Activated CD4-positive, alpha-beta memory T cell treated with anti-CD3 and anti-CD28 coated beads, Interleukin-2, amount 10 ng/mL, durations not matched to agents 7 days and 5 days (primary cell): ENCODE results near the gene SHISA7. TPM values are rescaled to one million over a fixed set of nuclear protein-coding genes. Genes with fewer than 3 reads are reported as not detected.

Experiments
- CTCF ChIA-PET: fragments of 350-600 bp; sonication (Branson Sonifier 250); formaldehyde crosslinking; loops from one replicate; lab custom pipeline; 2021; ENCODE audit warnings: antibody characterized with exemption, inconsistent platforms; lab: Charles Lee
- POLR2A ChIA-PET: fragments of 350-600 bp; sonication (Branson Sonifier 250); formaldehyde crosslinking; loops from one replicate; lab custom pipeline; 2021; ENCODE audit warnings: antibody characterized with exemption; lab: Charles Lee
- DNase-seq: peaks from one replicate; pipeline ENCODE4 v3.0.0-alpha.2; 2020
- H3K27ac Mint-ChIP-seq: one replicate; pipeline ENCODE4 v1.8.0; 2021; ENCODE audit warnings: mild to moderate bottlenecking, mixed read lengths
- H3K27me3 Mint-ChIP-seq: one replicate; pipeline ENCODE4 v1.8.0; 2021; ENCODE audit warnings: mixed read lengths
- H3K36me3 Mint-ChIP-seq: one replicate; pipeline ENCODE4 v1.8.0; 2021; ENCODE audit warnings: low read depth, mixed read lengths
- H3K4me1 Mint-ChIP-seq: one replicate; pipeline ENCODE4 v1.8.0; 2021; ENCODE audit warnings: mixed read lengths
- H3K4me3 Mint-ChIP-seq: one replicate; pipeline ENCODE4 v1.8.0; 2021; ENCODE audit warnings: mild to moderate bottlenecking, mixed read lengths
- H3K9me3 Mint-ChIP-seq: one replicate; pipeline ENCODE4 v1.8.0; 2021; ENCODE audit warnings: mixed read lengths
- total RNA-seq, 2 experiments: library from RNA; stranded (reverse); gene quantifications; one replicate each; pipeline ENCODE4 v1.2.3, GENCODE V29; 2021

Gene SHISA7
- total RNA-seq, 2 experiments from 2014 or later: not detected

GRCh38 chr19:55398200-55398925 is 44.7 kb downstream of the SHISA7 start:
- Mint-ChIP-seq H3K4me1 (peaks cover 48% of the 10 kb centered on the region), H3K9me3 (no peaks in the 10 kb centered on the region), H3K4me3 (peak overlapping the region; percentile 19), H3K36me3 (peaks cover 36% of the 10 kb centered on the region), H3K27me3 (no peaks in the 10 kb centered on the region), H3K27ac (peak overlapping the region; percentile 77)
- CTCF ChIA-PET: interaction anchor here (1.5 kb wide), 1 partner anchor 97 kb away, joined by 3 read pairs; no protein-coding TSS in a partner anchor
- POLR2A ChIA-PET: interaction anchor here (2.9 to 12.3 kb wide), 3 partner anchors 8 to 15 kb away, joined by 16 to 224 read pairs (median 30); partner anchors contain the start of genes RPL28, TMEM238 and UBE2S
- no peak for DNase-seq

- no peaks in the 10 kb centered on the region for H3K27me3 Mint-ChIP-seq
- ChIA-PET POLR2A (interaction anchor here (10.0 kb wide), 1 partner anchor 9 kb away, joined by 224 read pairs; the partner anchor contains the start of gene UBE2S), CTCF (no interaction called here)
- DNase-seq: no peak
- peaks cover 32% of the 10 kb centered on the region for H3K4me1 Mint-ChIP-seq
- H3K27ac Mint-ChIP-seq: no peak overlapping the region
- H3K4me3 Mint-ChIP-seq: no peak overlapping the region
- no peaks in the 10 kb centered on the region for H3K9me3 Mint-ChIP-seq
- peaks cover 34% of the 10 kb centered on the region for H3K36me3 Mint-ChIP-seq
Observed at GRCh38 chr19:55392820-55393761, 50.0 kb downstream of the SHISA7 start.

GRCh38 chr19:55391702-55392615 is 51.1 kb downstream of the SHISA7 start:
- H3K36me3 Mint-ChIP-seq: peaks cover 45% of the 10 kb centered on the region
- H3K27ac Mint-ChIP-seq: no peak overlapping the region
- ChIA-PET CTCF (no interaction called here), POLR2A (interaction anchor here (10.0 kb wide), 1 partner anchor 10 kb away, joined by 224 read pairs; the partner anchor contains the start of gene UBE2S)
- no peaks in the 10 kb centered on the region for H3K27me3 Mint-ChIP-seq
- H3K4me3 Mint-ChIP-seq: no peak overlapping the region
- H3K4me1 Mint-ChIP-seq: peaks cover 36% of the 10 kb centered on the region
- H3K9me3 Mint-ChIP-seq: no peaks in the 10 kb centered on the region
- no peak for DNase-seq

- no peak overlapping the region for H3K27ac Mint-ChIP-seq
- H3K9me3 Mint-ChIP-seq: no peaks in the 10 kb centered on the region
Observed at GRCh38 chr19:55391191-55391670, 51.9 kb downstream of the SHISA7 start.

GRCh38 chr19:55390461-55390880 is 52.6 kb downstream of the SHISA7 start:
- ChIA-PET POLR2A (interaction anchor here (10.0 kb wide), 1 partner anchor 12 kb away, joined by 224 read pairs; the partner anchor contains the start of gene UBE2S), CTCF (no interaction called here)
- peaks cover 58% of the 10 kb centered on the region for H3K36me3 Mint-ChIP-seq
- no peaks in the 10 kb centered on the region for H3K9me3 Mint-ChIP-seq
- H3K4me1 Mint-ChIP-seq: peaks cover 43% of the 10 kb centered on the region
- no peaks in the 10 kb centered on the region for H3K27me3 Mint-ChIP-seq
- no peak overlapping the region for H3K4me3 Mint-ChIP-seq
- H3K27ac Mint-ChIP-seq: peak overlapping the region; percentile 44
- DNase-seq: no peak

More at GRCh38 chr19:55391191-55391670, 51.9 kb downstream of the SHISA7 start:
- ChIA-PET POLR2A (interaction anchor here (10.0 kb wide), 1 partner anchor 11 kb away, joined by 224 read pairs; the partner anchor contains the start of gene UBE2S), CTCF (no interaction called here)
- Mint-ChIP-seq H3K4me3 (no peak overlapping the region), H3K27me3 (no peaks in the 10 kb centered on the region), H3K36me3 (peaks cover 52% of the 10 kb centered on the region), H3K4me1 (peaks cover 41% of the 10 kb centered on the region)
- DNase-seq: no peak

- DNase-seq: no peak
- no peak overlapping the region for H3K27ac Mint-ChIP-seq
- H3K4me3 Mint-ChIP-seq: peak overlapping the region; percentile 13
- POLR2A ChIA-PET: interaction anchor here (10.0 kb wide), 1 partner anchor 12 kb away, joined by 224 read pairs; the partner anchor contains the start of gene UBE2S
- CTCF ChIA-PET: no interaction called here
- H3K27me3 Mint-ChIP-seq: no peaks in the 10 kb centered on the region
- H3K9me3 Mint-ChIP-seq: no peaks in the 10 kb centered on the region
- peaks cover 48% of the 10 kb centered on the region for H3K4me1 Mint-ChIP-seq
- peaks cover 58% of the 10 kb centered on the region for H3K36me3 Mint-ChIP-seq
Observed at GRCh38 chr19:55389386-55390317, 53.4 kb downstream of the SHISA7 start.

- no peak for DNase-seq
- no peaks in the 10 kb centered on the region for H3K9me3 Mint-ChIP-seq
- H3K27ac Mint-ChIP-seq: no peak overlapping the region
- H3K27me3 Mint-ChIP-seq: no peaks in the 10 kb centered on the region
- H3K4me1 Mint-ChIP-seq: peaks cover 58% of the 10 kb centered on the region
- ChIA-PET CTCF (interaction anchor here (1.7 kb wide), 1 partner anchor 30 kb away, joined by 5 read pairs; no protein-coding TSS in a partner anchor), POLR2A (interaction anchor here (0.8 to 10.0 kb wide), 4 partner anchors 14 to 133 kb away, joined by 3 to 224 read pairs (median 12); partner anchors contain the start of genes KMT5C and UBE2S)
- H3K4me3 Mint-ChIP-seq: peak overlapping the region; percentile 100
- peaks cover 58% of the 10 kb centered on the region for H3K36me3 Mint-ChIP-seq
Observed at GRCh38 chr19:55387736-55388497, 55.2 kb downstream of the SHISA7 start.

- peaks cover 71% of the 10 kb centered on the region for H3K4me1 Mint-ChIP-seq
Observed at GRCh38 chr19:55386493-55386971, 56.6 kb downstream of the SHISA7 start.

GRCh38 chr19:55385724-55386492 is 57.2 kb downstream of the SHISA7 start, which contains the start of gene RPL28:
Gene RPL28 (plus strand): TSS chr19:55385932. CDS start chr19:55386358, 426 bp downstream.
- peaks cover 63% of the 10 kb centered on the region for H3K36me3 Mint-ChIP-seq
- peaks cover 73% of the 10 kb centered on the region for H3K4me1 Mint-ChIP-seq
- CTCF ChIA-PET: no interaction called here
- H3K27ac Mint-ChIP-seq: peak within 1 kb of the TSS; percentile 98
- no peaks in the 10 kb centered on the region for H3K27me3 Mint-ChIP-seq
- H3K9me3 Mint-ChIP-seq: no peaks in the 10 kb centered on the region
- peak; percentile 99 for DNase-seq
- H3K4me3 Mint-ChIP-seq: peak within 1 kb of the TSS; percentile 100
- POLR2A ChIA-PET: interaction anchor here (1.1 to 10.0 kb wide), 7 partner anchors 16 to 133 kb away, joined by 3 to 224 read pairs (median 4); partner anchors contain the start of genes KMT5C and UBE2S

More at GRCh38 chr19:55386493-55386971, 56.6 kb downstream of the SHISA7 start:
- POLR2A ChIA-PET: interaction anchor here (1.1 to 10.0 kb wide), 7 partner anchors 15 to 133 kb away, joined by 3 to 224 read pairs (median 4); partner anchors contain the start of genes KMT5C and UBE2S
- peaks cover 61% of the 10 kb centered on the region for H3K36me3 Mint-ChIP-seq
- CTCF ChIA-PET: no interaction called here
- no peaks in the 10 kb centered on the region for H3K27me3 Mint-ChIP-seq
- H3K9me3 Mint-ChIP-seq: no peaks in the 10 kb centered on the region
- H3K27ac Mint-ChIP-seq: peak overlapping the region; percentile 98
- H3K4me3 Mint-ChIP-seq: peak overlapping the region; percentile 100
- no peak for DNase-seq
